ENCODE data around the gene TEX12. TPM values are rescaled to one million over a fixed set of nuclear protein-coding genes. Genes with fewer than 3 reads are reported as not detected.

TEX12 gene
- total RNA-seq, 4 donors from 2014 or later = 2.4 TPM; not detected in 3

GRCh38 chr11:112150517-112150916 lies 16.7 kb upstream of the TEX12 start:
- Histone ChIP-seq H3K36me3 (peaks cover 0 to 6% (median 0%) of the 10 kb centered on the region in 3 donors), H3K27ac (peak overlapping the region in 1 of 4 donors; percentile 52), H3K4me1 (no peaks in the 10 kb centered on the region), H3K27me3 (no peaks in the 10 kb centered on the region), H3K9me3 (no peaks in the 10 kb centered on the region), H3K4me3 (no peak overlapping the region)
- no peak for DNase-seq (ENCODE audit: low spot score in 2 of 2)
- no peak for TF ChIP-seq EP300 (IDR thresholded peaks at IDR 0.05)
- TF ChIP-seq POLR2A (IDR thresholded peaks at IDR 0.05) = no peak
- no peak for TF ChIP-seq CTCF (IDR thresholded peaks at IDR 0.05)
- WGBS, 2 donors = 32 to 45% methylated on average over 5 of the region's 5 CpGs

- no peak for DNase-seq (ENCODE audit: low spot score in 2 of 2)
- 89 to 92% methylated on average over 5 of the region's 5 CpGs for WGBS, 2 donors
- Histone ChIP-seq H3K4me3 (no peak overlapping the region), H3K27me3 (no peaks in the 10 kb centered on the region), H3K27ac (peak overlapping the region in 2 of 4 donors; percentile 58 to 73), H3K4me1 (peaks cover 0 to 37% (median 7%) of the 10 kb centered on the region in 4 donors), H3K36me3 (peaks cover 0 to 3% (median 0%) of the 10 kb centered on the region in 3 donors), H3K9me3 (no peaks in the 10 kb centered on the region)
- TF ChIP-seq EP300 (IDR thresholded peaks at IDR 0.05) (no peak), POLR2A (IDR thresholded peaks at IDR 0.05) (no peak), CTCF (IDR thresholded peaks at IDR 0.05) (no peak)
Measured at GRCh38 chr11:112156153-112156955, 10.8 kb upstream of the TEX12 start.

- Histone ChIP-seq H3K27ac (peak overlapping the region in 2 of 4 donors; percentile 58 to 84), H3K4me3 (no peak overlapping the region), H3K36me3 (peaks cover 0 to 3% (median 0%) of the 10 kb centered on the region in 3 donors), H3K27me3 (no peaks in the 10 kb centered on the region), H3K9me3 (no peaks in the 10 kb centered on the region), H3K4me1 (peaks cover 0 to 41% (median 7%) of the 10 kb centered on the region in 4 donors)
- DNase-seq (ENCODE audit: low spot score in 2 of 2) = peak in 1 of 2 donors; percentile 29
- peak in 1 of 2 donors; percentile 52 for TF ChIP-seq EP300 (IDR thresholded peaks at IDR 0.05)
- no peak for TF ChIP-seq CTCF (IDR thresholded peaks at IDR 0.05)
- WGBS, 2 donors = 55 to 57% methylated on average over 4 of the region's 4 CpGs
Measured at GRCh38 chr11:112156956-112157766, 10.0 kb upstream of the TEX12 start.

GRCh38 chr11:112159098-112160065 lies 7.8 kb upstream of the TEX12 start:
- H3K27ac ChIP-seq = peak overlapping the region in 2 of 4 donors; percentile 45 to 63
- no peaks in the 10 kb centered on the region for H3K9me3 ChIP-seq
- 78 to 83% methylated on average over 7 of the region's 7 CpGs for WGBS, 2 donors
- H3K4me1 ChIP-seq = peaks cover 0 to 41% (median 7%) of the 10 kb centered on the region in 4 donors
- H3K27me3 ChIP-seq = no peaks in the 10 kb centered on the region
- peak overlapping the region in 1 of 4 donors; percentile 3 for H3K4me3 ChIP-seq
- DNase-seq (ENCODE audit: low spot score in 2 of 2) = no peak
- TF ChIP-seq EP300 (IDR thresholded peaks at IDR 0.05) = no peak
- no peak for TF ChIP-seq POLR2A (IDR thresholded peaks at IDR 0.05)
- TF ChIP-seq CTCF (IDR thresholded peaks at IDR 0.05) = no peak
- no peaks in the 10 kb centered on the region for H3K36me3 ChIP-seq

All from tibial nerve (tissue), 4 donors.